GM23248 (cell line): ENCODE data around the gene ELFN1.

ENCODE experiments used
- EZH2 ChIP-seq: fragments of 200-600 bp; sonication (generic); IDR thresholded peaks from 2 replicates; pipeline ENCODE4 v1.6.1; 2018; ENCODE audit warnings: antibody characterized with exemption, mild to moderate bottlenecking; ENCODE audit not compliant: insufficient read depth, poor library complexity, severe bottlenecking
- EZH2phosphoT487 ChIP-seq: fragments of 200-600 bp; sonication (generic); IDR thresholded peaks from 2 replicates; pipeline ENCODE4 v1.6.1; 2018; ENCODE audit warnings: antibody characterized with exemption, moderate library complexity, mild to moderate bottlenecking, low read depth; ENCODE audit not compliant: insufficient read depth

DNA sequence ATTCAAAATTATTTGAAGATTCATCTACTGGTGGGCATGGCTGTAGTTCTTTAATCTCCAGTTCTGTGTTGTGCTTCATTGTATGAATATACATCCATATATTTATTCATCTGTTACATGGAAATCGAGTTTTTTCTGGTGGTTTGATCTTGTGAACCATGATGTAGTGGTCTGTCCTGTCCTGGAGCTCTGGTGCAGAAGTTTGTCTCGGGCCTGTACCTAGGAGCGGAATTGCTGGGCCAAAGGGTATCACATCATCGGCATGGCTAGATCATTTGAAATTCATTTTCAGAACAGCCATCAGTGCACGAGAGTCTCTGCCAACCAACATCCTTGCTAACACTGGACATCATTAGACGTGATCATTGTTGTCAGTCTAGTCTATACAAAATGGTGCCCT lies 107.0 kb downstream of the ELFN1 start:
- no peak for TF ChIP-seq EZH2phosphoT487
- TF ChIP-seq EZH2, result no peak
